ENCODE measurements around the gene AHCY.
"Not testable (repeated sequence)": the region's sequence is repeated elsewhere in the genome, so short reads cannot be mapped to it uniquely, and the experiment has no call there.

The AHCY gene

DNA sequence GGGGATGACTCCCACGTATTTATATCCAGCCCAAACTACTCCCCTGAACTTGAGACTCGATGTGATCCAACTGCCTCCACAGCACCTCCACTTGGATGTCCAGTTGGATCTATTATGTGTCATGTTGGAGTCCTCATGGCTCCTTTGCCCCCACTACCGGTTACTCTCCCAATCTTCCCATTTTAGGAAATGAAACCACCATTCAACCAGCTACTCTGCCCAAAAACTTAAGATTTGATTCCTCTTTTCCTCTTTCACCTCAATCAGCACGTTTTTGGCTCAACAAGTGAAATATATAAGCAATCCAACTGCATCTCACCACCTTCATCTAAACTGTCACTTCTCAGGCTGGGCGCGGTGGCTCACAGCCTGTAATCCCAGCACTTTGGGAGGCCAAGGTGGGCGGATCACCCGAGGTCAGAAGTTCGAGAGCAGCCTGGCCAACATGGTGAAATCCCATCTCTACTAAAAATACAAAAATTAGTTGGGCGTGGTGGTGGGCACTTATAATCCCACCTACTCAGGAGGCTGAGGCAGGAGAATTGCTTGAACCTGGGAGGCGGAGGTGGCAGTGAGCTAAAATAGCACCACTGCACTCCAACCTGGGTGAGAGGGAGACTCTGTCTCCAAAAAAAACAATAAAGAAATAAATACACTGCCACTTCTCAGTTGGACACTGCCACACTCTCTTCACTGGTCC is 3.4 kb downstream of the AHCY start:
- no peak overlapping the region for H3K18ac ChIP-seq (ENCODE audit: low read length)
- H3K4me1 ChIP-seq (ENCODE audit: control insufficient read depth, low read depth, low read length) = peaks cover 6% of the 10 kb centered on the region
- WGBS (ENCODE audit: extremely low coverage, insufficient coverage, low lambda C conversion rate) = no CpG with 5 or more reads among the region's 11 CpGs

GRCh38 chr20:34298294-34298784 is 4.8 kb downstream of the AHCY start:
- H2BK120ac ChIP-seq (ENCODE audit: low read depth, low read length); H2BK15ac ChIP-seq (replicated peaks; ENCODE audit: low read depth); H3K23ac ChIP-seq (ENCODE audit: low read length); H3K9ac ChIP-seq (ENCODE audit: low read length); H3K27me3 ChIP-seq (ENCODE audit: insufficient read depth, low read length, poor library complexity); DNase-seq; H3K4me2 ChIP-seq (ENCODE audit: low read length); H3K4ac ChIP-seq (ENCODE audit: low read depth, low read length); H3K4me1 ChIP-seq (ENCODE audit: control insufficient read depth, low read depth, low read length); H3K27ac ChIP-seq (ENCODE audit: low read depth, low read length); H2AK5ac ChIP-seq (ENCODE audit: low read length); H2BK5ac ChIP-seq (ENCODE audit: low read length); H3K4me3 ChIP-seq (ENCODE audit: low read length); H4K5ac ChIP-seq (ENCODE audit: low read length); H4K8ac ChIP-seq (ENCODE audit: low read depth, low read length); H3K18ac ChIP-seq (ENCODE audit: low read length); H3K36me3 ChIP-seq (ENCODE audit: control insufficient read depth, insufficient read depth, low read length); H3K56ac ChIP-seq (ENCODE audit: low read length): not testable (repeated sequence)
- WGBS (ENCODE audit: extremely low coverage, insufficient coverage, low lambda C conversion rate) = no CpG with 5 or more reads among the region's 15 CpGs
- peaks cover 30% of the 10 kb centered on the region for H3K79me1 ChIP-seq (ENCODE audit: low read length)
- H3K79me2 ChIP-seq (ENCODE audit: control insufficient read depth, insufficient read depth, low read length) = peaks cover 74% of the 10 kb centered on the region

More for the DNA sequence above, 3.4 kb downstream of the AHCY start:
- Histone ChIP-seq H3K23ac (ENCODE audit: low read length) (no peak overlapping the region), H3K4ac (ENCODE audit: low read depth, low read length) (no peak overlapping the region), H3K27me3 (ENCODE audit: insufficient read depth, low read length, poor library complexity) (no peaks in the 10 kb centered on the region), H2AK5ac (ENCODE audit: low read length) (no peak overlapping the region), H3K27ac (ENCODE audit: low read depth, low read length) (no peak overlapping the region), H3K4me2 (ENCODE audit: low read length) (no peak overlapping the region), H3K79me1 (ENCODE audit: low read length) (peaks cover 21% of the 10 kb centered on the region), H4K5ac (ENCODE audit: low read length) (no peak overlapping the region), H3K9ac (ENCODE audit: low read length) (no peak overlapping the region), H3K79me2 (ENCODE audit: control insufficient read depth, insufficient read depth, low read length) (peaks cover 66% of the 10 kb centered on the region), H3K56ac (ENCODE audit: low read length) (no peak overlapping the region), H3K36me3 (ENCODE audit: control insufficient read depth, insufficient read depth, low read length) (no peaks in the 10 kb centered on the region), H2BK120ac (ENCODE audit: low read depth, low read length) (no peak overlapping the region), H4K8ac (ENCODE audit: low read depth, low read length) (no peak overlapping the region), H3K4me3 (ENCODE audit: low read length) (no peak overlapping the region), H2BK15ac (replicated peaks; ENCODE audit: low read depth) (no peak overlapping the region), H2BK5ac (ENCODE audit: low read length) (no peak overlapping the region)
- no peak for DNase-seq

DNA sequence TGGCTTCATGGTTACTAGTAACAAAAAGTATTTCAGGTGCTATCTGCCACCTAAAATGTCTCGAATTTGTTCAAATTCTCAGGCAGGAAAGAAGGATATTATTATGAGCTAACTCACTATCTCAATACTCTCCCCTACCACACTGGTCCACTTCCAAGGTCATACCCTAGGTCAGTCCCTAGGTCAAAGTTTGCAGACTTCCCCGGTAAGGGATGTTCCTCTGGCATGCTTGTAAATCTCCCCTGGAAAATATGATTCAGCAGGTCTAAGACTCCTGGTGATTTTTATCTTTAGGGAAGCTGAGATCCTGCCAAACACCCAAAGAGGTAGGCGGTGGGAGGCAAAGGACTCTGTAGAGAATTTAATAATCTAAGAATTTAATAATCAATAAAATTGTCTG is 6.7 kb downstream of the AHCY start:
- no peak overlapping the region for H2BK120ac ChIP-seq (ENCODE audit: low read depth, low read length)
- no peak overlapping the region for H3K4ac ChIP-seq (ENCODE audit: low read depth, low read length)
- H3K4me2 ChIP-seq (ENCODE audit: low read length) = no peak overlapping the region
- no peak overlapping the region for H3K23ac ChIP-seq (ENCODE audit: low read length)
- H2BK15ac ChIP-seq (replicated peaks; ENCODE audit: low read depth) = no peak overlapping the region
- H4K8ac ChIP-seq (ENCODE audit: low read depth, low read length) = no peak overlapping the region
- no peak overlapping the region for H3K56ac ChIP-seq (ENCODE audit: low read length)
- no peak overlapping the region for H2AK5ac ChIP-seq (ENCODE audit: low read length)
- peaks cover 31% of the 10 kb centered on the region for H3K79me1 ChIP-seq (ENCODE audit: low read length)
- DNase-seq = no peak
- H3K4me3 ChIP-seq (ENCODE audit: low read length) = no peak overlapping the region
- H4K5ac ChIP-seq (ENCODE audit: low read length) = no peak overlapping the region
- no peak overlapping the region for H2BK5ac ChIP-seq (ENCODE audit: low read length)
- H3K27ac ChIP-seq (ENCODE audit: low read depth, low read length) = no peak overlapping the region
- WGBS (ENCODE audit: extremely low coverage, insufficient coverage, low lambda C conversion rate) = no CpG with 5 or more reads among the region's 3 CpGs
- H3K9ac ChIP-seq (ENCODE audit: low read length) = no peak overlapping the region
- H3K18ac ChIP-seq (ENCODE audit: low read length) = no peak overlapping the region
- peaks cover 4% of the 10 kb centered on the region for H3K4me1 ChIP-seq (ENCODE audit: control insufficient read depth, low read depth, low read length)
- H3K36me3 ChIP-seq (ENCODE audit: control insufficient read depth, insufficient read depth, low read length) = peaks cover 23% of the 10 kb centered on the region
- H3K79me2 ChIP-seq (ENCODE audit: control insufficient read depth, insufficient read depth, low read length) = peaks cover 61% of the 10 kb centered on the region
- no peaks in the 10 kb centered on the region for H3K27me3 ChIP-seq (ENCODE audit: insufficient read depth, low read length, poor library complexity)

- Histone ChIP-seq H2BK120ac (ENCODE audit: low read depth, low read length) (no peak overlapping the region), H3K4ac (ENCODE audit: low read depth, low read length) (no peak overlapping the region), H3K36me3 (ENCODE audit: control insufficient read depth, insufficient read depth, low read length) (peaks cover 33% of the 10 kb centered on the region), H4K8ac (ENCODE audit: low read depth, low read length) (no peak overlapping the region), H4K5ac (ENCODE audit: low read length) (no peak overlapping the region), H3K4me2 (ENCODE audit: low read length) (no peak overlapping the region), H3K56ac (ENCODE audit: low read length) (no peak overlapping the region), H2BK15ac (replicated peaks; ENCODE audit: low read depth) (no peak overlapping the region), H3K27me3 (ENCODE audit: insufficient read depth, low read length, poor library complexity) (no peaks in the 10 kb centered on the region), H3K9ac (ENCODE audit: low read length) (no peak overlapping the region), H2BK5ac (ENCODE audit: low read length) (no peak overlapping the region), H3K4me3 (ENCODE audit: low read length) (no peak overlapping the region), H2AK5ac (ENCODE audit: low read length) (no peak overlapping the region), H3K79me2 (ENCODE audit: control insufficient read depth, insufficient read depth, low read length) (peaks cover 49% of the 10 kb centered on the region), H3K27ac (ENCODE audit: low read depth, low read length) (no peak overlapping the region), H3K4me1 (ENCODE audit: control insufficient read depth, low read depth, low read length) (no peaks in the 10 kb centered on the region), H3K23ac (ENCODE audit: low read length) (no peak overlapping the region), H3K18ac (ENCODE audit: low read length) (no peak overlapping the region), H3K79me1 (ENCODE audit: low read length) (peaks cover 29% of the 10 kb centered on the region)
- WGBS (ENCODE audit: extremely low coverage, insufficient coverage, low lambda C conversion rate) = no CpG with 5 or more reads among the region's 24 CpGs
- DNase-seq = no peak
Observed at GRCh38 chr20:34295284-34295683, 7.9 kb downstream of the AHCY start.

DNA sequence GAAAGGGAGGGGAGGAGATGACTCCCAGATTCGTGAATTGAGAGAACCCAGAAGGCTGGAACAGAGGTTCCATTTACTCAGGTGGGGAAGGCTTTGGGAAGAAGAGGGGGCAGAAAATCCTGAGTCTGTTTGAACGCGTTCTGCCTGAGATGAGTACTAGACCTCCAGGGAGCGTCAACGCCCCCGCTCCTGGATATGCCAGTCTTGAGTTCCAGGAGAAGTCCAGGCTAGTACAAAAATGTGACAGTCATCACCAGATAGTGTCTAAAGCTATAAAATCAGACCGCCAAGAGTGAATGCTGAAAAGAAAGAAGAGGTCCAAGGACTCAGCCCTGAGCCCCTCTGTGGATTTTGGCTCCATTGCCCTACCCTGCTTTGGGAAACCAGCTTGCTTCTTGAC is 8.6 kb downstream of the AHCY start:
- H3K36me3 ChIP-seq (ENCODE audit: control insufficient read depth, insufficient read depth, low read length) = peaks cover 38% of the 10 kb centered on the region
- H3K4me1 ChIP-seq (ENCODE audit: control insufficient read depth, low read depth, low read length) = no peaks in the 10 kb centered on the region
- H4K8ac ChIP-seq (ENCODE audit: low read depth, low read length) = no peak overlapping the region
- H3K23ac ChIP-seq (ENCODE audit: low read length) = no peak overlapping the region
- H3K27ac ChIP-seq (ENCODE audit: low read depth, low read length) = no peak overlapping the region
- no peak overlapping the region for H3K4ac ChIP-seq (ENCODE audit: low read depth, low read length)
- H3K18ac ChIP-seq (ENCODE audit: low read length) = no peak overlapping the region
- no peak overlapping the region for H2BK15ac ChIP-seq (replicated peaks; ENCODE audit: low read depth)
- no peak overlapping the region for H3K4me3 ChIP-seq (ENCODE audit: low read length)
- H3K56ac ChIP-seq (ENCODE audit: low read length) = no peak overlapping the region
- H4K5ac ChIP-seq (ENCODE audit: low read length) = no peak overlapping the region
- H2AK5ac ChIP-seq (ENCODE audit: low read length) = no peak overlapping the region
- H3K79me2 ChIP-seq (ENCODE audit: control insufficient read depth, insufficient read depth, low read length) = peaks cover 44% of the 10 kb centered on the region
- H3K79me1 ChIP-seq (ENCODE audit: low read length) = peaks cover 29% of the 10 kb centered on the region
- no peak overlapping the region for H2BK5ac ChIP-seq (ENCODE audit: low read length)
- no peak overlapping the region for H3K4me2 ChIP-seq (ENCODE audit: low read length)
- H3K9ac ChIP-seq (ENCODE audit: low read length) = no peak overlapping the region
- DNase-seq = no peak
- WGBS (ENCODE audit: extremely low coverage, insufficient coverage, low lambda C conversion rate) = no CpG with 5 or more reads among the region's 7 CpGs
- no peaks in the 10 kb centered on the region for H3K27me3 ChIP-seq (ENCODE audit: insufficient read depth, low read length, poor library complexity)
- H2BK120ac ChIP-seq (ENCODE audit: low read depth, low read length) = no peak overlapping the region

- Histone ChIP-seq H3K79me2 (ENCODE audit: control insufficient read depth, insufficient read depth, low read length) (peaks cover 38% of the 10 kb centered on the region), H3K4ac (ENCODE audit: low read depth, low read length) (no peak overlapping the region), H3K4me3 (ENCODE audit: low read length) (no peak overlapping the region), H2BK5ac (ENCODE audit: low read length) (no peak overlapping the region), H2BK120ac (ENCODE audit: low read depth, low read length) (no peak overlapping the region), H4K5ac (ENCODE audit: low read length) (no peak overlapping the region), H3K36me3 (ENCODE audit: control insufficient read depth, insufficient read depth, low read length) (peaks cover 38% of the 10 kb centered on the region), H3K56ac (ENCODE audit: low read length) (no peak overlapping the region), H2BK15ac (replicated peaks; ENCODE audit: low read depth) (no peak overlapping the region), H3K27ac (ENCODE audit: low read depth, low read length) (no peak overlapping the region), H4K8ac (ENCODE audit: low read depth, low read length) (no peak overlapping the region), H3K79me1 (ENCODE audit: low read length) (peaks cover 29% of the 10 kb centered on the region), H3K23ac (ENCODE audit: low read length) (no peak overlapping the region), H3K9ac (ENCODE audit: low read length) (no peak overlapping the region), H3K18ac (ENCODE audit: low read length) (no peak overlapping the region), H2AK5ac (ENCODE audit: low read length) (no peak overlapping the region), H3K27me3 (ENCODE audit: insufficient read depth, low read length, poor library complexity) (no peaks in the 10 kb centered on the region), H3K4me2 (ENCODE audit: low read length) (no peak overlapping the region), H3K4me1 (ENCODE audit: control insufficient read depth, low read depth, low read length) (no peaks in the 10 kb centered on the region)
- no peak for DNase-seq
- WGBS (ENCODE audit: extremely low coverage, insufficient coverage, low lambda C conversion rate) = no CpG with 5 or more reads among the region's 7 CpGs
Observed at GRCh38 chr20:34293589-34293988, 9.6 kb downstream of the AHCY start.
